H1 (cell line): Measurements from ENCODE around the gene CAMTA1. TPM values are rescaled to one million over a fixed set of nuclear protein-coding genes. Genes with fewer than 3 reads are reported as not detected.
A peak's percentile ranks its signal among the peaks of the same experiment; 100 is the strongest.

Experiments used
- CTCF ChIA-PET: fragments of 300-600 bp; sonication (Branson Sonifier 250); formaldehyde crosslinking; loops from one replicate; lab custom pipeline; 2021; ENCODE audit not compliant: partially characterized antibody; lab: Charles Lee
- POLR2A ChIA-PET: fragments of 300-600 bp; sonication (Branson Sonifier 250); formaldehyde crosslinking; loops from one replicate; lab custom pipeline; 2021; ENCODE audit warnings: inconsistent platforms; ENCODE audit not compliant: partially characterized antibody; lab: Charles Lee
- DNase-seq, 2 experiments: peaks; one replicate each; pipeline versions ENCODE4 v3.0.0 to v3.0.0-alpha.2; 2010 to 2022; ENCODE audit warnings: low spot score in 2 of 2, low read depth in 1 of 2, mixed read lengths in 1 of 2
- FAIRE-seq: peaks from 2 replicates; lab custom pipeline; 2011; peaks lifted over from hg19 to GRCh38; lab: Jason Lieb, UNC
- H2AFZ ChIP-seq: 2 replicates; pipeline ENCODE4 v1.8.1; 2012; ENCODE audit warnings: low read length, inconsistent platforms
- H2AK5ac ChIP-seq: 2 replicates; pipeline ENCODE4 v1.6.1; 2013; ENCODE audit warnings: low read depth, low read length
- H2BK120ac ChIP-seq: replicated peaks from 2 replicates; pipeline ENCODE3; 2013; ENCODE audit warnings: low read depth, low read length, inconsistent platforms
- H2BK12ac ChIP-seq: 2 replicates; pipeline ENCODE4 v1.6.1; 2013; ENCODE audit warnings: low read depth, low read length
- H2BK15ac ChIP-seq: 2 replicates; pipeline ENCODE4 v1.6.1; 2013; ENCODE audit warnings: low read length
- H2BK20ac ChIP-seq: 2 replicates; pipeline ENCODE4 v1.6.1; 2013; ENCODE audit warnings: low read length
- H2BK5ac ChIP-seq: 2 replicates; pipeline ENCODE4 v1.6.1; 2013; ENCODE audit warnings: low read depth, low read length
- H3K14ac ChIP-seq: 2 replicates; pipeline ENCODE4 v1.6.1; 2013; ENCODE audit warnings: inconsistent platforms; ENCODE audit not compliant: insufficient read length
- H3K18ac ChIP-seq: 2 replicates; pipeline ENCODE4 v1.6.1; 2013; ENCODE audit warnings: low read length; ENCODE audit errors: extremely low read depth
- H3K23ac ChIP-seq: 2 replicates; pipeline ENCODE4 v1.6.1; 2013; ENCODE audit warnings: inconsistent platforms; ENCODE audit not compliant: insufficient read length
- H3K23me2 ChIP-seq: 2 replicates; pipeline ENCODE4 v1.6.1; 2013; ENCODE audit warnings: low read depth, low read length
- H3K27ac ChIP-seq: 2 replicates; pipeline ENCODE4 v1.6.1; 2011; ENCODE audit warnings: low read depth, low read length, inconsistent platforms
- H3K27me3 ChIP-seq, 4 experiments: replicated peaks in 1 of 4; 1 replicate in 1 of 4; 2 replicates in 3 of 4; pipeline versions ENCODE4 v1.6.1 to v1.8.1; 2011 to 2013; ENCODE audit warnings: low read length in 3 of 4, mild to moderate bottlenecking in 3 of 4, inconsistent platforms in 2 of 4, mixed read lengths in 2 of 4, moderate library complexity in 1 of 4; ENCODE audit not compliant: control insufficient read depth in 3 of 4, insufficient read depth in 3 of 4; ENCODE audit errors: extremely low read depth in 1 of 4
- H3K36me3 ChIP-seq, 4 experiments: 2 replicates each; pipeline versions ENCODE4 v1.6.1 to v1.8.1; 2011 to 2013; ENCODE audit warnings: mild to moderate bottlenecking in 4 of 4, low read length in 3 of 4, moderate library complexity in 2 of 4, control low read depth in 1 of 4, inconsistent platforms in 1 of 4; ENCODE audit not compliant: insufficient read depth in 4 of 4, control insufficient read depth in 2 of 4
- H3K4ac ChIP-seq: replicated peaks from 2 replicates; pipeline ENCODE3; 2013; ENCODE audit warnings: low read length, low read depth, mixed read lengths, inconsistent platforms; ENCODE audit not compliant: insufficient read length
- H3K4me1 ChIP-seq, 4 experiments: replicated peaks in 1 of 4; 1 replicate in 1 of 4; 2 replicates in 3 of 4; pipeline versions ENCODE4 v1.6.1 to v1.8.1; 2011 to 2013; ENCODE audit warnings: low read length in 3 of 4, inconsistent platforms in 2 of 4, mixed read lengths in 1 of 4; ENCODE audit not compliant: insufficient read depth in 4 of 4, control insufficient read depth in 3 of 4
- H3K4me2 ChIP-seq, 2 experiments: 2 replicates each; pipeline versions ENCODE4 v1.6.1 to v1.8.1; 2011 to 2013; ENCODE audit warnings: low read depth in 2 of 2, low read length in 2 of 2, control low read depth in 1 of 2, inconsistent platforms in 1 of 2, mild to moderate bottlenecking in 1 of 2; ENCODE audit not compliant: insufficient read depth in 1 of 2
- H3K4me3 ChIP-seq, 4 experiments: fragments of 200-600, 300-600 bp in 1 of 4; sonication (generic), shearing (Covaris generic), sonication (Bioruptor Twin) in 1 of 4; 2 replicates each; pipeline versions ENCODE4 v1.5.1 to v1.8.1; 2011 to 2016; ENCODE audit warnings: low read length in 4 of 4, low read depth in 3 of 4, control low read depth in 2 of 4, inconsistent platforms in 2 of 4, mild to moderate bottlenecking in 2 of 4, mixed read lengths in 1 of 4, moderate library complexity in 1 of 4; ENCODE audit not compliant: insufficient read depth in 2 of 4; ENCODE audit errors: extremely low read depth in 1 of 4
- H3K56ac ChIP-seq: replicated peaks from 2 replicates; pipeline ENCODE3; 2013; ENCODE audit warnings: low read depth, mild to moderate bottlenecking, mixed read lengths, low read length, inconsistent platforms; ENCODE audit not compliant: insufficient read length
- H3K79me1 ChIP-seq: 2 replicates; pipeline ENCODE4 v1.6.1; 2013; ENCODE audit warnings: low read depth, low read length, control low read depth
- H3K79me2 ChIP-seq, 2 experiments: 2 replicates each; pipeline versions ENCODE4 v1.6.1 to v1.8.1; 2012 to 2013; ENCODE audit warnings: low read length in 2 of 2, mild to moderate bottlenecking in 2 of 2, inconsistent platforms in 1 of 2; ENCODE audit not compliant: insufficient read depth in 2 of 2, control insufficient read depth in 1 of 2
- H3K9ac ChIP-seq, 4 experiments: replicated peaks in 1 of 4; 1 replicate in 1 of 4; 2 replicates in 3 of 4; pipeline versions ENCODE4 v1.6.1 to v1.8.1; 2011 to 2013; ENCODE audit warnings: low read depth in 3 of 4, low read length in 3 of 4, control low read depth in 2 of 4, mild to moderate bottlenecking in 2 of 4, moderate library complexity in 2 of 4, inconsistent platforms in 1 of 4; ENCODE audit errors: extremely low read depth in 1 of 4
- H3K9me3 ChIP-seq, 2 experiments: 2 replicates each; pipeline versions ENCODE4 v1.6.1 to v1.8.1; 2012 to 2013; ENCODE audit warnings: mild to moderate bottlenecking in 2 of 2, moderate library complexity in 2 of 2, control low read depth in 1 of 2, inconsistent platforms in 1 of 2, low read depth in 1 of 2, low read length in 1 of 2, mixed read lengths in 1 of 2; ENCODE audit not compliant: insufficient read depth in 2 of 2
- H4K20me1 ChIP-seq, 2 experiments: replicated peaks in 1 of 2; 2 replicates each; pipeline versions ENCODE3 to v1.8.1; 2011 to 2013; ENCODE audit warnings: inconsistent platforms in 2 of 2, low read length in 2 of 2, mild to moderate bottlenecking in 1 of 2; ENCODE audit not compliant: insufficient read depth in 2 of 2, control insufficient read depth in 1 of 2
- H4K5ac ChIP-seq: 2 replicates; pipeline ENCODE4 v1.6.1; 2013; ENCODE audit warnings: low read length, low read depth, mixed read lengths, inconsistent platforms; ENCODE audit not compliant: insufficient read length
- H4K8ac ChIP-seq: 2 replicates; pipeline ENCODE4 v1.8.0; 2013; ENCODE audit warnings: mild to moderate bottlenecking, moderate library complexity, low read length, inconsistent platforms; ENCODE audit not compliant: insufficient read depth; ENCODE audit errors: extremely low read depth
- H4K91ac ChIP-seq: replicated peaks from 2 replicates; pipeline ENCODE3; 2013; ENCODE audit warnings: low read length, mixed read lengths, inconsistent platforms; ENCODE audit not compliant: insufficient read length
- BCL11A ChIP-seq, 2 experiments: IDR thresholded peaks; one replicate each; pipeline ENCODE4 v1.6.1; 2011; ENCODE audit warnings: low read depth in 2 of 2, low read length in 2 of 2, mild to moderate bottlenecking in 2 of 2
- CEBPB ChIP-seq: IDR thresholded peaks from 2 replicates; pipeline ENCODE4 v1.6.1; 2012; ENCODE audit warnings: low read depth, low read length
- CHD2 ChIP-seq: IDR thresholded peaks from 2 replicates; pipeline ENCODE4 v1.6.1; 2012; ENCODE audit warnings: low read length, improper control_type of control experiment
- E2F6 ChIP-seq: IDR thresholded peaks from 2 replicates; pipeline ENCODE4 v1.6.1; 2012; ENCODE audit warnings: inconsistent platforms
- GABPA ChIP-seq: IDR thresholded peaks from 2 replicates; pipeline ENCODE4 v1.6.1; 2011; ENCODE audit warnings: mild to moderate bottlenecking, low read length, moderate library complexity, borderline replicate concordance; ENCODE audit not compliant: insufficient read depth
- SIX5 ChIP-seq: IDR thresholded peaks from 2 replicates; pipeline ENCODE4 v1.6.1; 2011; ENCODE audit warnings: mild to moderate bottlenecking, low read depth, low read length
- SUZ12 ChIP-seq: fragments of 200-600 bp; sonication (generic); IDR thresholded peaks from 2 replicates; pipeline ENCODE4 v1.6.1; 2012; ENCODE audit warnings: mild to moderate bottlenecking, inconsistent platforms, low read length, moderate library complexity, mixed read lengths
- TAF1 ChIP-seq: IDR thresholded peaks from 2 replicates; pipeline ENCODE4 v1.6.1; 2011; ENCODE audit warnings: mild to moderate bottlenecking, low read depth, low read length
- USF2 ChIP-seq: IDR thresholded peaks from 2 replicates; pipeline ENCODE4 v1.6.1; 2011; ENCODE audit warnings: low read length, improper control_type of control experiment
- YY1 ChIP-seq: IDR thresholded peaks from 2 replicates; pipeline ENCODE4 v1.6.1; 2011; ENCODE audit warnings: low read depth, mild to moderate bottlenecking, low read length
- WGBS, 2 experiments: shearing (Covaris generic) in 1 of 2; methylation state at CpG; one replicate each; pipeline versions ENCODE4 v1.1.6 to v1.1.7; 2013 to 2015; ENCODE audit warnings: low lambda C conversion rate in 2 of 2, mixed read lengths in 2 of 2, inconsistent platforms in 1 of 2, low coverage in 1 of 2, missing lambda C conversion rate in 1 of 2; ENCODE audit not compliant: insufficient replicate concordance in 2 of 2, insufficient coverage in 1 of 2, insufficient read length in 1 of 2; ENCODE audit errors: extremely low coverage in 1 of 2, missing lambda C conversion rate in 1 of 2; 5-methylcytosine and 5-hydroxymethylcytosine counted together
- polyA plus RNA-seq, 7 experiments: library from polyadenylated mRNA; depleted of rRNA in 3 of 7; stranded (reverse) in 5 of 7; unstranded in 2 of 7; fragments of >200 nt in 5 of 7; fragments of 200-250 nt in 2 of 7; gene quantifications; 1 replicate in 5 of 7; 2 replicates in 1 of 7; 4 replicates in 1 of 7; pipeline versions ENCODE4 v1.2.1 to v1.2.3, GENCODE V29; 2011 to 2013; ENCODE audit warnings: missing spikeins in 2 of 7, mixed read lengths in 2 of 7
- total RNA-seq: library from RNA; stranded (reverse); fragmentation: NEBNext Ultra II Directional; extraction: Animal tissue kit (Norgen Biotek cat#: 25700); gene quantifications from 2 replicates; pipeline ENCODE4 v1.2.1, GENCODE V29; 2021

The CAMTA1 gene
- total and polyA plus RNA-seq, 2 of the 8 experiments (the other 6 are each of a cell fraction or from before 2014, with no cell fraction given) = 65.0 to 119 TPM

DNA sequence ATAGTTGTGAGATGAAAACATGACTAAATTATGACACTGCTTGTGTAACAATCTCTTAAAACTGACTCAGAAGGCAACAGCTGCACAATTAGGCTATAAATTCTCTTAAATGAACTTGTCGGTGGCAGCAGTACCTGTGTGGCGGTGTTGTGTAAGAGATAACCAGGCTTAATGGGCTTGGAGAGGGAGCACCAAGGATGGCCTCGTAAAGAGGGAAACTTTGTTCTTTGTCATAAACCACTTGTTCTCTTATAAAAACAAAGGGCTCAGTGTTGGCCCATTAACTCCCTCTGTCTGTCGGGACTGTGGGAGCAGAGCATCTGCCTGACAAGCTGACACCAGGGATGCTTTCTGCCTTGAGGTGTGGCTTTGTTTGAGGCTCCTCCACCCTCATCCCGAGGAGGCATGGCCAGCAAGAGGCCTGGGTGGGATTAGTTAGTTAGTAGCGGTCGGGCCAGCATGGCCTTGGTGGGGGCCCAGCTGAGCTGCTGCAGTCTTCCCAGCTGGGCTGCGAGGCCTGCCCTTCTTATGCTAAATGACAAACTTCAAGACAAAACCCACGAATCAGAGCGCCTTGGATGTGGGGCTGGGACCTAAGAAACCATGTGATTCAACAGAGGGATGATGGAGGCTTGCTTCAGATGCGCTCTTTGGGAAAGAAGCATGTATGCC lies 171.4 kb downstream of the CAMTA1 start:
- Histone ChIP-seq H3K4me2 (peak overlapping the region; percentile 30 to 43; a peak in 2 of 4 replicates), H3K56ac (no peak overlapping the region), H2AK5ac (no peak overlapping the region), H3K9ac (no peak overlapping the region; a peak in 2 of 7 replicates), H3K4me3 (no peak overlapping the region), H3K79me2 (no peaks in the 10 kb centered on the region), H3K27me3 (no peaks in the 10 kb centered on the region; a peak in 1 of 7 replicates), H3K4ac (no peak overlapping the region), H2BK15ac (peak overlapping the region; percentile 34; the same call in 1 of the 2 replicates), H4K8ac (no peak overlapping the region), H3K27ac (no peak overlapping the region), H4K20me1 (no peaks in the 10 kb centered on the region), H2BK5ac (no peak overlapping the region), H3K14ac (no peak overlapping the region), H2BK12ac (no peak overlapping the region), H2AFZ (no peak overlapping the region), H4K5ac (no peak overlapping the region), H3K36me3 (no peaks in the 10 kb centered on the region), H2BK20ac (0 out of 2 replicates have a peak overlapping the region, but pooled peaks have one; percentile 23), H3K9me3 (no peaks in the 10 kb centered on the region), H3K79me1 (no peaks in the 10 kb centered on the region), H4K91ac (no peak overlapping the region), H3K18ac (peak overlapping the region; percentile 1; the same call in 1 of the 2 replicates), H3K4me1 (peaks cover 11 to 29% (median 20%) of the 10 kb centered on the region in 4 experiments), H3K23ac (no peak overlapping the region), H3K23me2 (no peaks in the 10 kb centered on the region; the same call in 1 of the 2 replicates), H2BK120ac (peak overlapping the region; percentile 29)
- DNase-seq = peak; percentile 47 to 68
- FAIRE-seq = peak; percentile 96
- WGBS, 2 experiments = 38% methylated on average over 11 of the region's 11 CpGs; no CpG with 5 or more reads in 1 of the 2 experiments
- CTCF ChIA-PET = interaction anchor here (0.8 to 1.5 kb wide), 6 partner anchors 9 to 90 kb away, joined by 3 to 4 read pairs (median 3); no protein-coding TSS in a partner anchor
- POLR2A ChIA-PET = interaction anchor here (0.7 to 1.3 kb wide), 3 partner anchors 10 to 269 kb away, joined by 3 read pairs; no protein-coding TSS in a partner anchor
- no peak for TF ChIP-seq CHD2
- TF ChIP-seq USF2 = peak; percentile 56
- TF ChIP-seq YY1 = 0 out of 2 replicates have a peak, but pooled peaks have one; percentile 14
- TF ChIP-seq SIX5 = no peak
- TF ChIP-seq TAF1 = no peak
- TF ChIP-seq CEBPB = no peak
- TF ChIP-seq SUZ12 = no peak
- no peak for TF ChIP-seq BCL11A (IDR thresholded peaks at IDR 0.05; ENCODE audit: low read depth in 2 of 2, low read length in 2 of 2)
- peak; percentile 50; the same call in 1 of the 2 replicates for TF ChIP-seq E2F6
- TF ChIP-seq GABPA = no peak
